GM12878 (cell line): ENCODE measurements around the gene COL4A2.

Experiments
- ATF3 ChIP-seq: IDR thresholded peaks from 2 replicates; pipeline ENCODE4 v1.6.1; 2011; ENCODE audit warnings: low read depth, mild to moderate bottlenecking, low read length, moderate library complexity, borderline replicate concordance; ENCODE audit errors: extremely low read depth
- USF1 ChIP-seq: IDR thresholded peaks from 2 replicates; pipeline ENCODE4 v1.6.1; 2011; ENCODE audit warnings: borderline replicate concordance, low read depth, mild to moderate bottlenecking, moderate library complexity, mixed read lengths, low read length; ENCODE audit not compliant: insufficient read depth; ENCODE audit errors: extremely low read length
- ZNF24 ChIP-seq: fragments of 450-650 bp; IDR thresholded peaks from 2 replicates; pipeline ENCODE4 v1.6.1; 2017; ENCODE audit warnings: antibody characterized with exemption, mild to moderate bottlenecking
- TF ChIP-seq, protein P1 (sequence below), 3 experiments: IDR thresholded peaks in 2 of 3; conservative IDR thresholded peaks in 1 of 3; 2 replicates each; pipeline ENCODE4 v1.5.1; 2011; ENCODE audit warnings: low read depth in 3 of 3, low read length in 3 of 3, mild to moderate bottlenecking in 3 of 3, control low read depth in 2 of 3, moderate library complexity in 2 of 3, inconsistent platforms in 1 of 3, mixed read lengths in 1 of 3; ENCODE audit not compliant: control insufficient read depth in 2 of 3, insufficient read depth in 1 of 3; ENCODE audit errors: extremely low read depth in 1 of 3

DNA sequence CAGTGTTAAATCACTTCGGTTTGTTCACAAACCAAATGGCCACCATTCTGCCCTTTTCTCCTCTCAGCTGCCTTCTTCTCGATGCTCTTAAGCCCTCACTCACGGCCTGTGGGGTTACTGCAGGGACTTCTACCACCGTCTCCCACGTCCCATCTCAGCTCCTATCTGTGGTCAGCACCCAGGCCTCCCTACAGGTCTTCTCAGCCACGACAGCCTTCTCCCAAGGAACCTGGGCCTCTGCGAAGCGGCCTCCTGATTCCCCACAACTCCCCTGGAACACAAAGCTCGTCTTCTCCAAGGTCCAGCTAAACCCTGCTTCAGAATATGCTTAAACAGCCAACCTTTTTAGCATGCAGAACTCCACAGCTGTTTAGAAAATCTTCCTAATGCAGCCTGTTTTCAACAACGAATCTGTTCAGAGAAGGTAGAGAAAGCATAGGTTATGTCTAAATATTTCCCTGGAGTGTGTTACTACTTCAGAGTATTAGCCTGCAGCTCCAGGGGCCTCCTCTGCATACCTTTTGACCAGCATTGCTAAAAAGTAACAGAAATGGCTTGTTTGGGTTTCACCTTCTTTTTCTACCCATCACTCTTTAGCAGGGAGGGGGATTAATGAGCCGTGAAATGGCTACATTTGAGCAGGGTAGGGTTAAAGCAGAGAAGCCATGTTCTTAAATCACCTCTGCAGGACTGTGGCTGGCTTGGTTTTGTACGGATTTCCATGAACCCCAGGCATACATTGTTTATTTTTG is 104.0 kb downstream of the COL4A2 start:
- TF ChIP-seq ZNF24 (no peak), ATF3 (no peak), USF1 (no peak)
- TF ChIP-seq, protein P1, sequence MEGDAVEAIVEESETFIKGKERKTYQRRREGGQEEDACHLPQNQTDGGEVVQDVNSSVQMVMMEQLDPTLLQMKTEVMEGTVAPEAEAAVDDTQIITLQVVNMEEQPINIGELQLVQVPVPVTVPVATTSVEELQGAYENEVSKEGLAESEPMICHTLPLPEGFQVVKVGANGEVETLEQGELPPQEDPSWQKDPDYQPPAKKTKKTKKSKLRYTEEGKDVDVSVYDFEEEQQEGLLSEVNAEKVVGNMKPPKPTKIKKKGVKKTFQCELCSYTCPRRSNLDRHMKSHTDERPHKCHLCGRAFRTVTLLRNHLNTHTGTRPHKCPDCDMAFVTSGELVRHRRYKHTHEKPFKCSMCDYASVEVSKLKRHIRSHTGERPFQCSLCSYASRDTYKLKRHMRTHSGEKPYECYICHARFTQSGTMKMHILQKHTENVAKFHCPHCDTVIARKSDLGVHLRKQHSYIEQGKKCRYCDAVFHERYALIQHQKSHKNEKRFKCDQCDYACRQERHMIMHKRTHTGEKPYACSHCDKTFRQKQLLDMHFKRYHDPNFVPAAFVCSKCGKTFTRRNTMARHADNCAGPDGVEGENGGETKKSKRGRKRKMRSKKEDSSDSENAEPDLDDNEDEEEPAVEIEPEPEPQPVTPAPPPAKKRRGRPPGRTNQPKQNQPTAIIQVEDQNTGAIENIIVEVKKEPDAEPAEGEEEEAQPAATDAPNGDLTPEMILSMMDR (IDR thresholded peaks at IDR 0.05 in 2 of 3, conservative IDR thresholded peaks at IDR 0.05 in 1 of 3; ENCODE audit: control insufficient read depth in 2 of 3, extremely low read depth in 1 of 3, insufficient read depth in 1 of 3, low read depth in 3 of 3, low read length in 3 of 3): no peak
